Mammary epithelial cell (primary cell): ENCODE data around the gene HS3ST2.

Source experiments
- CTCF ChIP-seq, 2 donors: IDR thresholded peaks in 1 of 2; conservative IDR thresholded peaks in 1 of 2; 2 replicates each; pipeline ENCODE4 v1.5.1; 2011 to 2012; ENCODE audit warnings: inconsistent platforms in 2 of 2, low read length in 2 of 2, mild to moderate bottlenecking in 2 of 2, control low read depth in 1 of 2, low read depth in 1 of 2; ENCODE audit not compliant: insufficient read depth in 1 of 2; ENCODE audit errors: extremely low read depth in 1 of 2
- EZH2 ChIP-seq: IDR thresholded peaks from 2 replicates; pipeline ENCODE4 v1.6.1; 2012; ENCODE audit warnings: low read length, inconsistent platforms, borderline replicate concordance

GRCh38 chr16:22897184-22897583 is 83.2 kb downstream of the HS3ST2 start:
- TF ChIP-seq CTCF (conservative IDR thresholded peaks at IDR 0.05 in 1 of 2, IDR thresholded peaks at IDR 0.05 in 1 of 2; ENCODE audit: extremely low read depth in 1 of 2, insufficient read depth in 1 of 2, low read depth in 1 of 2, low read length in 2 of 2): no peak
- no peak for TF ChIP-seq EZH2
